Hepatocyte (in vitro differentiated cells): ENCODE results near the gene MS4A15. TPM values are rescaled to one million over a fixed set of nuclear protein-coding genes. Genes with fewer than 3 reads are reported as not detected.

ENCODE experiments used
- DNase-seq: peaks from one replicate; pipeline ENCODE4 v3.0.0-alpha.2; 2016; ENCODE audit warnings: low spot score
- H2AFZ ChIP-seq: fragments of 200-600 bp; sonication (generic); 2 replicates; pipeline ENCODE4 v1.6.0; 2016; ENCODE audit warnings: antibody characterized with exemption, mild to moderate bottlenecking
- H3K27ac ChIP-seq: fragments of 200-600 bp; sonication (generic); 2 replicates; pipeline ENCODE4 v1.5.1; 2016; ENCODE audit warnings: mild to moderate bottlenecking
- H3K27me3 ChIP-seq: fragments of 200-600 bp; sonication (generic); 2 replicates; pipeline ENCODE4 v1.6.1; 2016
- H3K36me3 ChIP-seq: fragments of 200-600 bp; sonication (generic); replicated peaks from 2 replicates; pipeline ENCODE4 v1.5.1; 2016; ENCODE audit warnings: low read depth; ENCODE audit not compliant: insufficient read depth
- H3K4me1 ChIP-seq: fragments of 200-600 bp; sonication (generic); 2 replicates; pipeline ENCODE4 v1.5.1; 2016; ENCODE audit warnings: mild to moderate bottlenecking, moderate library complexity; ENCODE audit not compliant: insufficient read depth
- H3K4me2 ChIP-seq: fragments of 200-600 bp; sonication (generic); 2 replicates; pipeline ENCODE4 v1.6.0; 2016
- H3K4me3 ChIP-seq: fragments of 200-600 bp; sonication (generic); 2 replicates; pipeline ENCODE4 v1.5.1; 2016; ENCODE audit warnings: mild to moderate bottlenecking
- H3K79me2 ChIP-seq: fragments of 200-600 bp; sonication (generic); 2 replicates; pipeline ENCODE4 v1.6.0; 2017; ENCODE audit warnings: mild to moderate bottlenecking
- H3K9me2 ChIP-seq: fragments of 200-600 bp; sonication (generic); replicated peaks from 2 replicates; pipeline ENCODE4 v1.6.0; 2017; ENCODE audit warnings: mild to moderate bottlenecking; ENCODE audit not compliant: insufficient read depth
- H3K9me3 ChIP-seq: fragments of 200-600 bp; sonication (generic); 2 replicates; pipeline ENCODE4 v1.5.1; 2016; ENCODE audit warnings: low read depth, mild to moderate bottlenecking
- H4K20me1 ChIP-seq: fragments of 200-600 bp; sonication (generic); 2 replicates; pipeline ENCODE4 v1.6.0; 2016; ENCODE audit warnings: mild to moderate bottlenecking; ENCODE audit not compliant: insufficient read depth, poor library complexity, severe bottlenecking
- CTCF ChIP-seq: fragments of 200-600 bp; sonication (generic); IDR thresholded peaks from 2 replicates; pipeline ENCODE4 v1.5.1; 2016; ENCODE audit warnings: antibody characterized with exemption, mild to moderate bottlenecking; ENCODE audit not compliant: poor library complexity
- EZH2 ChIP-seq: fragments of 200-600 bp; sonication (generic); IDR thresholded peaks from 2 replicates; pipeline ENCODE4 v1.6.1; 2016; ENCODE audit warnings: antibody characterized with exemption, mild to moderate bottlenecking, borderline replicate concordance
- EZH2phosphoT487 ChIP-seq: fragments of 200-600 bp; sonication (generic); IDR thresholded peaks from one replicate; pipeline ENCODE4 v1.6.1; 2018; ENCODE audit warnings: antibody characterized with exemption, mild to moderate bottlenecking, low read depth, moderate library complexity; ENCODE audit not compliant: unreplicated experiment, severe bottlenecking
- WGBS: methylation state at CpG from one replicate; pipeline ENCODE4 v1.1.6; 2016; ENCODE audit warnings: low lambda C conversion rate; ENCODE audit errors: missing lambda C conversion rate; 5-methylcytosine and 5-hydroxymethylcytosine counted together
- polyA plus RNA-seq: library from polyadenylated mRNA; unstranded; fragments of >200 nt; fragmentation: Nextera tagmentation; extraction: Ambion mirVana; gene quantifications from 2 replicates; pipeline ENCODE4 v1.2.1, GENCODE V29; 2016
- total RNA-seq: library from RNA; depleted of rRNA; stranded (reverse); fragments of >200 nt; gene quantifications from 2 replicates; pipeline ENCODE4 v1.2.3, GENCODE V29; 2014

The MS4A15 gene
- total and polyA plus RNA-seq, 2 experiments from 2014 or later = 1.1 to 4.3 TPM

- Histone ChIP-seq H3K36me3 (no peaks in the 10 kb centered on the region), H3K79me2 (no peaks in the 10 kb centered on the region), H3K4me2 (no peak overlapping the region), H3K9me2 (no peaks in the 10 kb centered on the region), H3K4me3 (no peak overlapping the region), H3K4me1 (peaks cover 5% of the 10 kb centered on the region), H4K20me1 (no peaks in the 10 kb centered on the region), H3K27ac (peak overlapping the region; percentile 75), H3K9me3 (no peaks in the 10 kb centered on the region), H2AFZ (no peak overlapping the region), H3K27me3 (no peaks in the 10 kb centered on the region)
- DNase-seq = peak; percentile 47
- WGBS = 70% methylated on average over 4 of the region's 4 CpGs
- no peak for TF ChIP-seq EZH2
- no peak for TF ChIP-seq EZH2phosphoT487
These were observed 37.3 kb upstream of the MS4A15 start for GRCh38 chr11:60719391-60719790.

- DNase-seq = no peak
- 73% methylated on average over 6 of the region's 6 CpGs for WGBS
These were observed 36.2 kb upstream of the MS4A15 start for GRCh38 chr11:60720460-60720859.

GRCh38 chr11:60724420-60724819 lies 32.2 kb upstream of the MS4A15 start, which contains the start of gene MS4A18:
Gene MS4A18 (plus strand): TSS chr11:60724720.
- WGBS = 72% methylated on average over 3 of the region's 3 CpGs
- no peak for TF ChIP-seq EZH2

More at GRCh38 chr11:60720460-60720859, 36.2 kb upstream of the MS4A15 start:
- Histone ChIP-seq H3K27me3 (no peaks in the 10 kb centered on the region), H3K36me3 (no peaks in the 10 kb centered on the region), H3K4me3 (no peak overlapping the region), H3K9me3 (no peaks in the 10 kb centered on the region), H3K9me2 (no peaks in the 10 kb centered on the region), H3K79me2 (no peaks in the 10 kb centered on the region), H3K27ac (peak overlapping the region; percentile 75), H4K20me1 (no peaks in the 10 kb centered on the region), H3K4me1 (peaks cover 5% of the 10 kb centered on the region), H3K4me2 (no peak overlapping the region), H2AFZ (no peak overlapping the region)
- no peak for TF ChIP-seq CTCF
- TF ChIP-seq EZH2 = no peak
- TF ChIP-seq EZH2phosphoT487 = no peak

GRCh38 chr11:60725592-60725991 lies 31.1 kb upstream of the MS4A15 start:
- WGBS = 86% methylated on average over 1 of the region's 1 CpG
- Histone ChIP-seq H3K27ac (no peak overlapping the region), H3K27me3 (no peaks in the 10 kb centered on the region), H3K4me2 (no peak overlapping the region), H3K9me3 (no peaks in the 10 kb centered on the region), H3K79me2 (no peaks in the 10 kb centered on the region), H4K20me1 (no peaks in the 10 kb centered on the region), H3K36me3 (no peaks in the 10 kb centered on the region), H3K4me3 (no peak overlapping the region), H3K4me1 (no peaks in the 10 kb centered on the region), H2AFZ (no peak overlapping the region), H3K9me2 (no peaks in the 10 kb centered on the region)
- TF ChIP-seq CTCF (no peak), EZH2phosphoT487 (no peak), EZH2 (no peak)
- no peak for DNase-seq

More at GRCh38 chr11:60724420-60724819, 32.2 kb upstream of the MS4A15 start, which contains the start of gene MS4A18:
- Histone ChIP-seq H3K9me3 (no peaks in the 10 kb centered on the region), H2AFZ (no peak within 1 kb of the TSS), H4K20me1 (no peaks in the 10 kb centered on the region), H3K27ac (no peak within 1 kb of the TSS), H3K4me2 (no peak within 1 kb of the TSS), H3K9me2 (no peaks in the 10 kb centered on the region), H3K4me3 (no peak within 1 kb of the TSS), H3K36me3 (no peaks in the 10 kb centered on the region), H3K27me3 (no peaks in the 10 kb centered on the region), H3K4me1 (no peaks in the 10 kb centered on the region), H3K79me2 (no peaks in the 10 kb centered on the region)
- no peak for DNase-seq
